Cardiac muscle cell (in vitro differentiated cells and primary cell): ENCODE measurements around the gene SP2. TPM values are rescaled to one million over a fixed set of nuclear protein-coding genes. Genes with fewer than 3 reads are reported as not detected.

Source experiments
- DNase-seq, 2 donors: peaks; one replicate each; pipeline versions ENCODE4 v3.0.0 to v3.0.0-alpha.2; 2010 to 2017; ENCODE audit warnings: low read depth in 1 of 2, low spot score in 1 of 2
- H3K27ac ChIP-seq: fragments of 200-600 bp; sonication (generic); 2 replicates; pipeline ENCODE4 v1.5.1; 2016
- H3K27me3 ChIP-seq: fragments of 200-600 bp; sonication (generic); 2 replicates; pipeline ENCODE4 v1.6.0; 2016; ENCODE audit warnings: control low read depth
- H3K36me3 ChIP-seq: fragments of 200-600 bp; sonication (generic); 2 replicates; pipeline ENCODE4 v1.5.1; 2016; ENCODE audit warnings: control low read depth
- H3K4me1 ChIP-seq: fragments of 200-600 bp; sonication (generic); 2 replicates; pipeline ENCODE4 v1.8.1; 2017; ENCODE audit warnings: low read depth, mild to moderate bottlenecking, mixed run types
- H3K4me3 ChIP-seq: fragments of 200-600 bp; sonication (generic); 2 replicates; pipeline ENCODE4 v1.5.1; 2016; ENCODE audit warnings: mild to moderate bottlenecking
- H3K9me3 ChIP-seq: fragments of 200-600 bp; sonication (generic); 2 replicates; pipeline ENCODE4 v1.5.1; 2017; ENCODE audit warnings: low read depth, mild to moderate bottlenecking, control low read depth
- CTCF ChIP-seq: IDR thresholded peaks from 2 replicates; pipeline ENCODE4 v1.5.1; 2012; ENCODE audit warnings: low read depth, mild to moderate bottlenecking, low read length
- polyA plus RNA-seq: library from polyadenylated mRNA; unstranded; fragments of >200 nt; fragmentation: Nextera tagmentation; extraction: Ambion mirVana; gene quantifications from 2 replicates; pipeline ENCODE4 v1.2.1, GENCODE V29; 2016
- total RNA-seq: library from RNA; depleted of rRNA; stranded (reverse); fragments of >200 nt; gene quantifications from 2 replicates; pipeline ENCODE4 v1.2.3, GENCODE V29; 2016

The SP2 gene
- total and polyA plus RNA-seq, 2 experiments from 2014 or later: 3.7 to 10.5 TPM

GRCh38 chr17:47957591-47958490 is 61.8 kb downstream of the SP2 start, which contains the start of gene PRR15L:
Gene PRR15L, minus strand, starts transcription at chr17:47957883. Its CDS starts 4,649 bp downstream, at chr17:47953234.
- Histone ChIP-seq H3K4me3 (no peak within 1 kb of the TSS), H3K36me3 (no peaks in the 10 kb centered on the region), H3K27ac (no peak within 1 kb of the TSS), H3K9me3 (no peaks in the 10 kb centered on the region), H3K4me1 (peaks cover 4% of the 10 kb centered on the region), H3K27me3 (no peaks in the 10 kb centered on the region)
- TF ChIP-seq CTCF: no peak
- no peak for DNase-seq

GRCh38 chr17:47959825-47960655 is 64.0 kb downstream of the SP2 start:
- TF ChIP-seq CTCF: no peak
- no peak overlapping the region for H3K4me3 ChIP-seq
- peaks cover 4% of the 10 kb centered on the region for H3K4me1 ChIP-seq
- no peaks in the 10 kb centered on the region for H3K9me3 ChIP-seq
- no peaks in the 10 kb centered on the region for H3K36me3 ChIP-seq
- H3K27ac ChIP-seq: no peak overlapping the region
- no peak for DNase-seq
- H3K27me3 ChIP-seq: no peaks in the 10 kb centered on the region

GRCh38 chr17:47961406-47961805 is 65.4 kb downstream of the SP2 start:
- Histone ChIP-seq H3K36me3 (no peaks in the 10 kb centered on the region), H3K27ac (no peak overlapping the region), H3K9me3 (no peaks in the 10 kb centered on the region), H3K4me3 (no peak overlapping the region), H3K27me3 (no peaks in the 10 kb centered on the region), H3K4me1 (peaks cover 4% of the 10 kb centered on the region)
- no peak for TF ChIP-seq CTCF
- no peak for DNase-seq

GRCh38 chr17:47962901-47963300 is 66.9 kb downstream of the SP2 start:
- no peaks in the 10 kb centered on the region for H3K4me1 ChIP-seq
- H3K27ac ChIP-seq: no peak overlapping the region
- no peaks in the 10 kb centered on the region for H3K9me3 ChIP-seq
- no peak overlapping the region for H3K4me3 ChIP-seq
- H3K36me3 ChIP-seq: no peaks in the 10 kb centered on the region
- DNase-seq: no peak
- no peak for TF ChIP-seq CTCF
- no peaks in the 10 kb centered on the region for H3K27me3 ChIP-seq

GRCh38 chr17:47964856-47965255 is 68.8 kb downstream of the SP2 start:
- Histone ChIP-seq H3K27ac (no peak overlapping the region), H3K36me3 (no peaks in the 10 kb centered on the region), H3K4me3 (no peak overlapping the region), H3K27me3 (no peaks in the 10 kb centered on the region), H3K9me3 (no peaks in the 10 kb centered on the region), H3K4me1 (no peaks in the 10 kb centered on the region)
- DNase-seq: no peak
- TF ChIP-seq CTCF: no peak
